ENCODE measurements around the gene TMEM106B. TPM values are rescaled to one million over a fixed set of nuclear protein-coding genes. Genes with fewer than 3 reads are reported as not detected.

Gene TMEM106B
- total and polyA plus RNA-seq, 2 of the 8 experiments (the other 6 are each of a cell fraction or from before 2014, with no cell fraction given): 16.0 to 29.1 TPM

DNA sequence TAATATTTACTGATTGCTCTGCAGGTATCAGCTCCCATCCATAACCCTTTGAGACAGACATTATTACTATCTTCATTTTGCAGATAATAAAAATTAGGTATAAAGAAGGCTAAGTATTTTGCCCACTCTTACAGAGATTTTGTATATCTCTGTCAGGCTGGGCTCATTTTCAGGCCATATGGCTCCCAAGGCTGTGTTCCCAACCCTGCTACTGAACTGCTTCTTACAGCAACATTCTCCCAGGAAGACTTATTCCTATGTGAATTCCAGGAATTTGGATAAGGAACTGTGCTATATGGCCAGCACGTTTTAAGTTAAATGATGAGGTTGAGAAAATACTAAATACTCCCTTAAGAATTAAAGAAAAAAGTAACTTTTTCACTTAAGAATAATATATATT, 1.9 kb upstream of the TMEM106B start (continued):
- no peak for TF ChIP-seq CHD7 (IDR thresholded peaks at IDR 0.05; ENCODE audit: insufficient replicate concordance, low read length)
- TF ChIP-seq PHF8 (conservative IDR thresholded peaks at IDR 0.05; ENCODE audit: low read depth, low read length): no peak
- no peak for TF ChIP-seq SIN3A (conservative IDR thresholded peaks at IDR 0.05 in 1 of 2, IDR thresholded peaks at IDR 0.05 in 1 of 2; ENCODE audit: low read depth in 1 of 2, low read length in 2 of 2)
- TF ChIP-seq POLR2A (IDR thresholded peaks at IDR 0.05; ENCODE audit: control extremely low read depth in 1 of 2, low read depth in 2 of 2, low read length in 2 of 2): no peak
- no peak for TF ChIP-seq TEAD4 (IDR thresholded peaks at IDR 0.05; ENCODE audit: low read depth, low read length)
- TF ChIP-seq KDM4A (IDR thresholded peaks at IDR 0.05; ENCODE audit: low read depth, low read length, severe bottlenecking): no peak
- TF ChIP-seq SRF (IDR thresholded peaks at IDR 0.05; ENCODE audit: low read depth, low read length): no peak
- no peak for TF ChIP-seq ATF3 (IDR thresholded peaks at IDR 0.05; ENCODE audit: insufficient read depth, low read depth, low read length)
- no peak for TF ChIP-seq POLR2AphosphoS5 (IDR thresholded peaks at IDR 0.05; ENCODE audit: low read depth, low read length)
- TF ChIP-seq TCF12 (IDR thresholded peaks at IDR 0.05; ENCODE audit: low read depth, low read length): no peak

All from H1 (cell line).